PC-3 (cell line): ENCODE results near the gene GZMB. TPM values are rescaled to one million over a fixed set of nuclear protein-coding genes. Genes with fewer than 3 reads are reported as not detected.
"Not testable (repeated sequence)": the region's sequence is repeated elsewhere in the genome, so short reads cannot be mapped to it uniquely, and the experiment has no call there.

Experiments used
- ATAC-seq: fragments of 200-7000 bp; cut with Tn5 transposase; 2 replicates; pipeline ENCODE4 v1.9.1; 2020; ENCODE audit warnings: mild to moderate bottlenecking, moderate library complexity
- BruUV-seq: library from RNA; stranded (reverse); fragments of 400-500 nt; replicated peaks from 2 replicates; lab custom pipeline; 2021; lab: Mats Ljungman, UMichigan
- CTCF ChIA-PET: fragments of 300-600 bp; sonication (Branson Sonifier 250); formaldehyde crosslinking; loops from one replicate; lab custom pipeline; 2022; ENCODE audit warnings: antibody characterized with exemption; lab: Charles Lee
- POLR2A ChIA-PET: fragments of 300-600 bp; sonication (Branson Sonifier 250); formaldehyde crosslinking; loops from one replicate; lab custom pipeline; 2022; ENCODE audit warnings: antibody characterized with exemption; ENCODE audit not compliant: unreplicated experiment; lab: Charles Lee
- DNase-seq: peaks from one replicate; pipeline ENCODE4 v3.0.0-alpha.2; 2015
- H2AFZ ChIP-seq: fragments of 300-600 bp; sonication (generic); 2 replicates; pipeline ENCODE4 v1.6.0; 2016; ENCODE audit warnings: antibody characterized with exemption, low read length
- H3F3A ChIP-seq: fragments of 300-600 bp; sonication (generic); one replicate; pipeline ENCODE4 v1.6.0; 2017; ENCODE audit warnings: antibody characterized with exemption, low read length, control low read depth, mild to moderate bottlenecking; ENCODE audit not compliant: unreplicated experiment
- H3K27ac ChIP-seq: fragments of 300-600 bp; sonication (generic); 2 replicates; pipeline ENCODE4 v1.5.1; 2016; ENCODE audit warnings: mild to moderate bottlenecking, low read length
- H3K27me3 ChIP-seq: fragments of 300-600 bp; sonication (generic); 2 replicates; pipeline ENCODE4 v1.6.1; 2016; ENCODE audit warnings: low read length, mixed read lengths
- H3K36me3 ChIP-seq: fragments of 300-600 bp; sonication (generic); 2 replicates; pipeline ENCODE4 v1.6.1; 2016; ENCODE audit warnings: low read depth, mixed run types, low read length, mixed read lengths
- H3K4me1 ChIP-seq: fragments of 300-600 bp; sonication (generic); 2 replicates; pipeline ENCODE4 v1.5.1; 2016; ENCODE audit warnings: low read length; ENCODE audit not compliant: insufficient read depth
- H3K4me2 ChIP-seq: fragments of 300-600 bp; sonication (generic); 2 replicates; pipeline ENCODE4 v1.6.0; 2016; ENCODE audit warnings: low read length
- H3K4me3 ChIP-seq: fragments of 300-600 bp; sonication (generic); 2 replicates; pipeline ENCODE4 v1.5.1; 2016; ENCODE audit warnings: mild to moderate bottlenecking, low read length, mixed read lengths
- H3K79me2 ChIP-seq: fragments of 300-600 bp; sonication (generic); 2 replicates; pipeline ENCODE4 v1.6.1; 2017; ENCODE audit warnings: low read length, mixed read lengths
- H3K9ac ChIP-seq: fragments of 300-600 bp; sonication (generic); 2 replicates; pipeline ENCODE4 v1.6.0; 2016; ENCODE audit warnings: mild to moderate bottlenecking, low read length
- H3K9me2 ChIP-seq: fragments of 300-600 bp; sonication (generic); replicated peaks from 2 replicates; pipeline ENCODE4 v1.6.1; 2016; ENCODE audit warnings: mixed run types, low read length, mixed read lengths
- H3K9me3 ChIP-seq: fragments of 300-600 bp; sonication (generic); 2 replicates; pipeline ENCODE4 v1.6.1; 2016; ENCODE audit warnings: low read length, mixed read lengths
- H4K20me1 ChIP-seq: fragments of 300-600 bp; sonication (generic); 2 replicates; pipeline ENCODE4 v1.6.1; 2016; ENCODE audit warnings: low read length, mixed read lengths
- EZH2 ChIP-seq: fragments of 300-600 bp; sonication (generic); IDR thresholded peaks from one replicate; pipeline ENCODE4 v1.6.1; 2017; ENCODE audit warnings: antibody characterized with exemption, mild to moderate bottlenecking, low read length; ENCODE audit not compliant: unreplicated experiment
- EZH2phosphoT487 ChIP-seq: fragments of 300-600 bp; sonication (generic); IDR thresholded peaks from 2 replicates; pipeline ENCODE4 v1.6.1; 2018; ENCODE audit warnings: mild to moderate bottlenecking, antibody characterized with exemption, low read length, borderline replicate concordance
- intact Hi-C: fragments of 100-400 bp; cut with micrococcal nuclease; formaldehyde crosslinking; loops from 2 replicates; pipeline ENCODE4 v1.9.0; 2023
- total RNA-seq: library from RNA; depleted of rRNA; stranded (reverse); fragments of >200 nt; gene quantifications from 2 replicates; pipeline ENCODE4 v1.2.3, GENCODE V29; 2014; rRNA removed
- TF ChIP-seq, protein P1 (sequence below): fragments of 300-600 bp; sonication (generic); conservative IDR thresholded peaks from 2 replicates; pipeline ENCODE4 v1.5.1; 2017; ENCODE audit warnings: antibody characterized with exemption, low read depth, mild to moderate bottlenecking, low read length

The GZMB gene
- total RNA-seq, 1 experiment from 2014 or later = not detected

DNA sequence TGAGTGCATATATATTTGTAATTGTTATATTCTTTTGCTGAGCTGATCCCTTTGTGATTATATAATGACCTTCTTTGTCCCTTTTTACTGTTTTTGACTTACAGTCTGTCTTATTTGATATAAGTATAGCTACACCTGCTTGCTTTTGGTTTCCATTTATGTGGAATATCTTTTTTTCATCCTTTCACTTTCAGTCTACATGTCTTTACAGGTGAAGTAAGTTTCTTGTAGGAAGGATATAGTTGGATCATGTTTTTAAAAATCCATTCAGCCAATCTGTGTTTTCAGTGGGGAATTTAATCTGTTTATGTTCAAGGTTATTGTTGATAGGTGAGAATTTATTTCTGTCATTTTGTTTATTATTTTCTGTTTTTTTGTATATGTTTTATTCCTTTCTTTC, 36.6 kb downstream of the GZMB start:
- H3K4me1 ChIP-seq = no peaks in the 10 kb centered on the region
- no peaks in the 10 kb centered on the region for H3K9me3 ChIP-seq
- no peaks in the 10 kb centered on the region for H4K20me1 ChIP-seq
- no peaks in the 10 kb centered on the region for H3F3A ChIP-seq
- H3K4me2 ChIP-seq = no peak overlapping the region
- no peak overlapping the region for H3K9ac ChIP-seq
- DNase-seq (no peak), ATAC-seq (no peak)
- TF ChIP-seq EZH2phosphoT487 (no peak), EZH2 (no peak)
- no TSS peak for BruUV-seq
- intact Hi-C loops = no loop called here
- no peak overlapping the region for H3K27ac ChIP-seq
- no peaks in the 10 kb centered on the region for H3K36me3 ChIP-seq
- no peak overlapping the region for H2AFZ ChIP-seq
- POLR2A ChIA-PET = no interaction called here
- no peaks in the 10 kb centered on the region for H3K79me2 ChIP-seq
- no peaks in the 10 kb centered on the region for H3K9me2 ChIP-seq
- no peak overlapping the region for H3K4me3 ChIP-seq
- CTCF ChIA-PET = no interaction called here
- no peaks in the 10 kb centered on the region for H3K27me3 ChIP-seq

DNA sequence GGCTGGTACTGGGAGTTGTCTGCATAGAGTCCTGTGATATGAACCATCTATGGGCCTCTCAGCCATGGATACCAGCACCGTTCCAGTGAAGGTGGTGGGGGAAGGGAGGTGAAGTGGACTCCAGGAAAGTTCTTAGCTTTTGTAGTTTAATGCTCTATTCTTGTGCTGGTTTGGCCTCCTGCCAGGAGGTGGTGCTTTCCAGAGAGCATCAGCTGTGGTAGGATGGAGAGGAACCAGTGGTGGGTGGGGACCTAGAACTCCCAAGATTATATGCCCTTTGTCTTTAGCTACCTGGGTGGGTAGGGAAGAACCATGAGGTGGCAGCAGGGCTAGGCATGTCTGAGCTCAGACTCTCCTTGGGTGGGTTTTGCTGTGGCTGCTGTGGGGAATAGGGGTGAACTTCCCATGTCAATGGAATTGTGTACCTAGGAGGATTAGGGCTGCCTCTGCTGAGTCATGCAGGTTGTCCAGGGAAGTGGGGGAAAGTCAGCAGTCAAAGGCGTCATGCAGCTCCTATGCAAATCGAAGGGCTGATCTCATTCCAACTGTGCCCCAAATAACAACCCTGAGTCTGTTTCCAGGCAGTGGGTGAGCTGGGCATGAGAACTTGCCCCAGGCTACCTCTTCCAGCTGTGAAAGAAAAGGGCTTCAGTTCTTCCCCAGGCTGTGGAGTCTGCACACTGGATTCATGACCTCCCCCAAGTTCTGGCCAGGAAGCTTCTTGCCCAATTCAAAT, 38.7 kb downstream of the GZMB start:
- H3K9me3 ChIP-seq = no peaks in the 10 kb centered on the region
- DNase-seq (no peak), ATAC-seq (no peak)
- no peak overlapping the region for H2AFZ ChIP-seq
- POLR2A ChIA-PET = no interaction called here
- no TSS peak for BruUV-seq
- H3F3A ChIP-seq = no peaks in the 10 kb centered on the region
- no peaks in the 10 kb centered on the region for H3K79me2 ChIP-seq
- H3K4me3 ChIP-seq = no peak overlapping the region
- intact Hi-C loops = no loop called here
- H3K27ac ChIP-seq = no peak overlapping the region
- H3K9ac ChIP-seq = no peak overlapping the region
- H3K4me1 ChIP-seq = no peaks in the 10 kb centered on the region
- no peaks in the 10 kb centered on the region for H3K27me3 ChIP-seq
- H3K36me3 ChIP-seq = no peaks in the 10 kb centered on the region
- no peaks in the 10 kb centered on the region for H3K9me2 ChIP-seq
- no peak overlapping the region for H3K4me2 ChIP-seq
- no peaks in the 10 kb centered on the region for H4K20me1 ChIP-seq
- CTCF ChIA-PET = no interaction called here
- TF ChIP-seq EZH2 = no peak
- no peak for TF ChIP-seq EZH2phosphoT487
- TF ChIP-seq, protein P1, sequence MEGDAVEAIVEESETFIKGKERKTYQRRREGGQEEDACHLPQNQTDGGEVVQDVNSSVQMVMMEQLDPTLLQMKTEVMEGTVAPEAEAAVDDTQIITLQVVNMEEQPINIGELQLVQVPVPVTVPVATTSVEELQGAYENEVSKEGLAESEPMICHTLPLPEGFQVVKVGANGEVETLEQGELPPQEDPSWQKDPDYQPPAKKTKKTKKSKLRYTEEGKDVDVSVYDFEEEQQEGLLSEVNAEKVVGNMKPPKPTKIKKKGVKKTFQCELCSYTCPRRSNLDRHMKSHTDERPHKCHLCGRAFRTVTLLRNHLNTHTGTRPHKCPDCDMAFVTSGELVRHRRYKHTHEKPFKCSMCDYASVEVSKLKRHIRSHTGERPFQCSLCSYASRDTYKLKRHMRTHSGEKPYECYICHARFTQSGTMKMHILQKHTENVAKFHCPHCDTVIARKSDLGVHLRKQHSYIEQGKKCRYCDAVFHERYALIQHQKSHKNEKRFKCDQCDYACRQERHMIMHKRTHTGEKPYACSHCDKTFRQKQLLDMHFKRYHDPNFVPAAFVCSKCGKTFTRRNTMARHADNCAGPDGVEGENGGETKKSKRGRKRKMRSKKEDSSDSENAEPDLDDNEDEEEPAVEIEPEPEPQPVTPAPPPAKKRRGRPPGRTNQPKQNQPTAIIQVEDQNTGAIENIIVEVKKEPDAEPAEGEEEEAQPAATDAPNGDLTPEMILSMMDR = no peak

DNA sequence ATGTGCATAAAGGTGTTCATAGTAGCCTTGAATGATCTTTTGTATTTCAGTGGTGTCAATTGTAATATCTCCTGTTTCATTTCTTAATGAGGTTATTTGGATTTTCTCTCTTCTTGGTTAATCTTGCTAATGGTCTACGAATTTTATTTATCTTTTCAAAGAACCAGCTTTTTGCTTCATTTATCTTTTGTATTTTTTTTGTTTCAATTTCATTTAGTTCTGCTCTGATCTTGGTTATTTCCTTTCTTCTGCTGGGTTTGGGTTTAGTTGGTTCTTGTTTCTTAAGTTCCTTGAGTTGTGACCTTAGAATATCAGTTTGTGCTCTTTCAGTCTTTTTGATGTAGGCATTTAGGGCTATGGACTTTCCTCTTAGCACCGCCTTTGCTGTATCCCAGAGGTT, 43.0 kb downstream of the GZMB start:
- H3K36me3 ChIP-seq, CTCF ChIA-PET, intact Hi-C loops, DNase-seq, H3K9ac ChIP-seq, POLR2A ChIA-PET, H3K4me1 ChIP-seq, H3F3A ChIP-seq, H4K20me1 ChIP-seq, H3K9me3 ChIP-seq, ATAC-seq, H3K9me2 ChIP-seq, BruUV-seq, H3K4me3 ChIP-seq, H2AFZ ChIP-seq, H3K27me3 ChIP-seq, H3K4me2 ChIP-seq, H3K27ac ChIP-seq, H3K79me2 ChIP-seq: not testable (repeated sequence)

GRCh38 chr14:24584402-24584801, 49.6 kb downstream of the GZMB start:
- H3K36me3 ChIP-seq, intact Hi-C loops, POLR2A ChIA-PET, H3K9ac ChIP-seq, H3K4me1 ChIP-seq, H3K9me3 ChIP-seq, H3K9me2 ChIP-seq, H3K4me3 ChIP-seq, H2AFZ ChIP-seq, H4K20me1 ChIP-seq, H3K27ac ChIP-seq, CTCF ChIA-PET, H3K4me2 ChIP-seq, H3K27me3 ChIP-seq, H3K79me2 ChIP-seq, H3F3A ChIP-seq, ATAC-seq, BruUV-seq, DNase-seq: not testable (repeated sequence)

Other genes with a start within 250 kb of the GZMB start
- 2.7 and 3.1 TPM in 2 replicates for gene NYNRIN, start 235.2 kb downstream of the GZMB start, total RNA-seq
- gene CBLN3, start 204.5 kb downstream of the GZMB start, total RNA-seq = 2.9 and 3.4 TPM in 2 replicates
- gene KHNYN, start 204.2 kb downstream of the GZMB start, total RNA-seq = 50.9 and 51.6 TPM in 2 replicates
- gene SDR39U1, start 191.4 kb downstream of the GZMB start, total RNA-seq = 24.7 and 29.8 TPM in 2 replicates
- not detected in 2 replicates for gene CMA1, start 125.9 kb downstream of the GZMB start, total RNA-seq
- gene CTSG, start 57.9 kb downstream of the GZMB start, total RNA-seq = not detected in 2 replicates
- not detected in 2 replicates for gene GZMH, start 24.5 kb downstream of the GZMB start, total RNA-seq